Left cardiac atrium (tissue), 4 donors: ENCODE measurements around the gene DEPP1. TPM values are rescaled to one million over a fixed set of nuclear protein-coding genes. Genes with fewer than 3 reads are reported as not detected.

Experiments used
- ATAC-seq, 2 donors: fragments of 200-7000 bp; cut with Tn5 transposase; one replicate each; pipeline ENCODE4 v1.9.1; 2020; ENCODE audit warnings: mild to moderate bottlenecking in 2 of 2, moderate library complexity in 2 of 2
- DNase-seq: peaks from one replicate; pipeline ENCODE4 v3.0.0-alpha.2; 2020
- intact Hi-C, 2 donors: fragments of 100-400 bp; cut with DNase I; formaldehyde crosslinking; loops; one replicate each; pipeline versions ENCODE4 v1.14.1 to v1.15.1; 2022 to 2023
- total RNA-seq, 2 donors: library from RNA; stranded (reverse); fragmentation: NEBNext Ultra II Directional; extraction: Animal tissue kit (Norgen Biotek cat#: 25700); gene quantifications; one replicate each; pipeline ENCODE4 v1.2.1, GENCODE V29; 2021
- donor health status: DM: no; HTN: yes; CAD: no.
- donor health status: DM: no; HTN: yes; CAD: no; lungs with severe emphysema.
- donor health status: DM: yes; HTN: yes; CAD: no.
- donor health status: Dilated cardiomyopathy.

Gene DEPP1
- total RNA-seq, 2 donors from 2014 or later: 36.7 to 49.2 TPM

DNA sequence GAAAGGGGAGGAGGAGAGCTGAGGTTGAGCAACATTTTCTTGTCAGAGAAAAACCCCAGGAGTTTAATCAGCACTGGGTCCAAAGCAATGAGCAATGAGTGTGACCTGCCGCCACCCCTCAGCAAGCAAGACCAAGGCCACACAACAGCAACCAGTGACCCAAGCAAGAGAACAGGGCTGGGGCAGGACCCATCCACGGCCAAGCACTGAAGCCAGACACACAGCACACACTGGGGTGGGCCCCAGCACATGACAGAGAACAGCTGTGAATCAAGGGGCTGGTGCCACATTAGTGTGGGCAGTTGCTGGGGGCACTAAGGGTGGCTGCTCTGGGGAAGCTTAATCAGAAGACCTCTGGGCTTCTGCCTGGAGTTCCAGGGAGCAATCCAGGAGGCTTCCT is 51.3 kb downstream of the DEPP1 start:
- ATAC-seq (peak; percentile 62 to 65), DNase-seq (no peak)
- intact Hi-C loops: no loop called here

DNA sequence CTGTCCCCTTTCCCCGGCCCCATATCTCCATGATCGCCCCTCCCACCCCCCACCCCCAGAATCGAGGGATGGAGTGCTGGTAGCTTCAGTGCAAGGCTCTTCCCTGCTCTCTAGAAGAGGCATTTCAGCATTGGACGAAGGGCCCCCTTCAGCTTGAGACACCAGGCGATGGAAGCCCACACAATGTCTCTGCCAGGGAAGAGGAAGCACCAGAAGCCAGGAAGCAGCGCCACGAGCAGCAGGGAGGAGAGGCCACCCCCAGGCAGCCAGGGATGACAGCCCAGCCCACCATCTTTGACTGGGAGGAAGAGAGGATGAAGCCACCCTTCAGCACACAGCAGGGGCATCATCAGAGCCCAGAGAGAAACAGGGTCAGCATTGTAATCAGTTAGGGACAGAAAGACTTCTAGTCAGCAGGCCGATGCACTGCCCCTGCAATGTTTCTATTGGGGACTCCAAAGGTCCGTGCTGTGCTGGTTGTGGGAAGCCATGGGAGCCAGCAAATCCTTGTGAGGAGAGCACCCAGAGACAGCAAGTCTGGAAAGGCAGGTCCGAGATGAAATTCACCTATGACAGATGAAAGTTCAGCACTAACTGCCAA is 51.8 kb downstream of the DEPP1 start:
- intact Hi-C loops: no loop called here
- DNase-seq: no peak
- no peak for ATAC-seq

Other genes starting within 250 kb of the DEPP1 start
- under 1 TPM; 0.21 to 0.27 TPM for gene TMEM72, start 67.5 kb downstream of the DEPP1 start, total RNA-seq
- gene RASSF4, start 19.0 kb downstream of the DEPP1 start, total RNA-seq: 10 to 100 TPM; 48.9 to 71.5 TPM
- 10 to 100 TPM; 18.9 to 21.1 TPM for gene ZNF22, start 22.1 kb upstream of the DEPP1 start, total RNA-seq